BE2C (cell line): ENCODE measurements around the gene SLC24A3.

ENCODE experiments used
- DNase-seq: peaks from one replicate; pipeline ENCODE4 v3.0.0-alpha.2; 2020
- H3K27me3 ChIP-seq: fragments of 250-450 bp; sonication (Bioruptor Pico); 2 replicates; pipeline ENCODE4 v1.5.1; 2020; ENCODE audit warnings: mild to moderate bottlenecking
- H3K36me3 ChIP-seq: fragments of 250-450 bp; sonication (Bioruptor Pico); 2 replicates; pipeline ENCODE4 v1.5.1; 2020; ENCODE audit warnings: mild to moderate bottlenecking
- H3K4me1 ChIP-seq: fragments of 250-450 bp; sonication (Bioruptor Pico); 2 replicates; pipeline ENCODE4 v1.5.1; 2020
- H3K4me3 ChIP-seq: 2 replicates; pipeline ENCODE4 v1.5.1; 2011; ENCODE audit warnings: low read depth, low read length
- H3K9me3 ChIP-seq: fragments of 250-450 bp; sonication (Bioruptor Pico); 2 replicates; pipeline ENCODE4 v1.5.1; 2020
- CTCF ChIP-seq: IDR thresholded peaks from 2 replicates; pipeline ENCODE4 v1.5.1; 2012; ENCODE audit warnings: mild to moderate bottlenecking, low read depth, low read length

Gene SLC24A3

GRCh38 chr20:19742974-19743639 is 530.7 kb downstream of the SLC24A3 start:
- TF ChIP-seq CTCF, result no peak
- no peaks in the 10 kb centered on the region for H3K4me1 ChIP-seq
- no peaks in the 10 kb centered on the region for H3K36me3 ChIP-seq
- no peak overlapping the region for H3K4me3 ChIP-seq
- no peaks in the 10 kb centered on the region; the same call in none of the 2 replicates for H3K9me3 ChIP-seq
- H3K27me3 ChIP-seq, result peaks cover 6% of the 10 kb centered on the region; the same call in 1 of the 2 replicates
- DNase-seq, result no peak

- DNase-seq, result no peak
- Histone ChIP-seq H3K4me1 (no peaks in the 10 kb centered on the region), H3K9me3 (no peaks in the 10 kb centered on the region; the same call in none of the 2 replicates), H3K4me3 (no peak overlapping the region), H3K36me3 (no peaks in the 10 kb centered on the region), H3K27me3 (peaks cover 6% of the 10 kb centered on the region; the same call in 1 of the 2 replicates)
- TF ChIP-seq CTCF, result no peak
Measured at GRCh38 chr20:19743640-19743995, 531.2 kb downstream of the SLC24A3 start.

GRCh38 chr20:19745106-19745505 is 532.7 kb downstream of the SLC24A3 start:
- no peaks in the 10 kb centered on the region for H3K4me1 ChIP-seq
- peaks cover 14% of the 10 kb centered on the region for H3K27me3 ChIP-seq
- no peaks in the 10 kb centered on the region for H3K36me3 ChIP-seq
- no peak for TF ChIP-seq CTCF
- H3K9me3 ChIP-seq, result no peaks in the 10 kb centered on the region; the same call in none of the 2 replicates
- no peak overlapping the region for H3K4me3 ChIP-seq
- DNase-seq, result no peak

- Histone ChIP-seq H3K4me1 (no peaks in the 10 kb centered on the region), H3K4me3 (no peak overlapping the region), H3K9me3 (no peaks in the 10 kb centered on the region; the same call in none of the 2 replicates), H3K36me3 (no peaks in the 10 kb centered on the region), H3K27me3 (peaks cover 14% of the 10 kb centered on the region)
- DNase-seq, result no peak
- TF ChIP-seq CTCF, result no peak
Measured at GRCh38 chr20:19745584-19745983, 533.1 kb downstream of the SLC24A3 start.

GRCh38 chr20:19746396-19746795 is 534.0 kb downstream of the SLC24A3 start:
- Histone ChIP-seq H3K9me3 (no peaks in the 10 kb centered on the region; the same call in none of the 2 replicates), H3K4me1 (no peaks in the 10 kb centered on the region), H3K36me3 (no peaks in the 10 kb centered on the region), H3K4me3 (no peak overlapping the region), H3K27me3 (peaks cover 14% of the 10 kb centered on the region)
- DNase-seq, result no peak
- TF ChIP-seq CTCF, result no peak

- H3K27me3 ChIP-seq, result peaks cover 20% of the 10 kb centered on the region
- H3K36me3 ChIP-seq, result no peaks in the 10 kb centered on the region
- no peak for TF ChIP-seq CTCF
- no peaks in the 10 kb centered on the region for H3K4me1 ChIP-seq
- H3K4me3 ChIP-seq, result no peak overlapping the region
- no peaks in the 10 kb centered on the region; the same call in none of the 2 replicates for H3K9me3 ChIP-seq
- no peak for DNase-seq
Measured at GRCh38 chr20:19747903-19748302, 535.5 kb downstream of the SLC24A3 start.
